ENCODE results near the gene ANKMY1. TPM values are rescaled to one million over a fixed set of nuclear protein-coding genes. Genes with fewer than 3 reads are reported as not detected.

Gene ANKMY1
- total and polyA plus RNA-seq, 2 of the 8 experiments (the other 6 are each of a cell fraction or from before 2014, with no cell fraction given): 4.5 to 4.8 TPM

DNA sequence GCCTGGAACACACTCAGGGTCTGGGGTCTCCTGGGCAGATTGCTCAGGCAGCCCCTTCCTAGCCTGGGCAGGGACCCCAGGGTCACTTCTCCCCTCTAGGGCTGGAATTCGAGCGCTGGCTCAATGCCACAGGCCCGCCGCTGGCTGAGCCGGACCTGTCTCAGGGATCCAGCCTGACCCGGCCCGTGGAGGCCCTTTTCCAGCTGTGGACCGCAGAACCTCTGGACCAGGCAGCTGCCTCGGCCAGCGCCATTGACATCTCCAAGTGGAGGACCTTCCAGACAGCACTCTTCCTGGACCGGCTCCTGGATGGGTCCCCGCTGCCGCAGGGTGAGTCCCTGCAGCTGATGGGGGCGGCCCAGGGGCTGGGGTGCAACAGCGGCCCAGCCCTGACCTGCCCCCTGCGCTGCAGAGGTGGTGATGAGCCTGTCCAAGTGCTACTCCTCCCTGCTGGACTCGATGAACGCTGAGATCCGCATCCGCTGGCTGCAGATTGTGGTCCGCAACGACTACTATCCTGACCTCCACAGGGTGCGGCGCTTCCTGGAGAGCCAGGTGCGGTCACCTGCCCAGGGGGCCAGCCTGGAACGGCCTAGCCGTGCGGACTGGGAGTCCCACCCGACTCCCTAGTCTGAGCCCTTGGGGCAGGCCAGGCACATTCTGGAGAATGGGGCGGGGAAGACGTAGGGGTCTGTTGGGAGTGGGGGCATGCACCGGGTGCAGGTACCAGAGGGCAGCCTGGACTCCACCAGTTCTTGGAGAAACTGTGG, 18.8 kb upstream of the ANKMY1 start (continued):
- TF ChIP-seq, protein P1, sequence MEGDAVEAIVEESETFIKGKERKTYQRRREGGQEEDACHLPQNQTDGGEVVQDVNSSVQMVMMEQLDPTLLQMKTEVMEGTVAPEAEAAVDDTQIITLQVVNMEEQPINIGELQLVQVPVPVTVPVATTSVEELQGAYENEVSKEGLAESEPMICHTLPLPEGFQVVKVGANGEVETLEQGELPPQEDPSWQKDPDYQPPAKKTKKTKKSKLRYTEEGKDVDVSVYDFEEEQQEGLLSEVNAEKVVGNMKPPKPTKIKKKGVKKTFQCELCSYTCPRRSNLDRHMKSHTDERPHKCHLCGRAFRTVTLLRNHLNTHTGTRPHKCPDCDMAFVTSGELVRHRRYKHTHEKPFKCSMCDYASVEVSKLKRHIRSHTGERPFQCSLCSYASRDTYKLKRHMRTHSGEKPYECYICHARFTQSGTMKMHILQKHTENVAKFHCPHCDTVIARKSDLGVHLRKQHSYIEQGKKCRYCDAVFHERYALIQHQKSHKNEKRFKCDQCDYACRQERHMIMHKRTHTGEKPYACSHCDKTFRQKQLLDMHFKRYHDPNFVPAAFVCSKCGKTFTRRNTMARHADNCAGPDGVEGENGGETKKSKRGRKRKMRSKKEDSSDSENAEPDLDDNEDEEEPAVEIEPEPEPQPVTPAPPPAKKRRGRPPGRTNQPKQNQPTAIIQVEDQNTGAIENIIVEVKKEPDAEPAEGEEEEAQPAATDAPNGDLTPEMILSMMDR (IDR thresholded peaks at IDR 0.05; ENCODE audit: control extremely low read depth in 1 of 3, insufficient read depth in 1 of 3, low read depth in 1 of 3, low read length in 3 of 3): no peak
- TF ChIP-seq TBP (IDR thresholded peaks at IDR 0.05; ENCODE audit: low read depth, low read length) (no peak), SAP30 (IDR thresholded peaks at IDR 0.05; ENCODE audit: insufficient read depth, insufficient replicate concordance, low read length) (no peak), RNF2 (IDR thresholded peaks at IDR 0.05; ENCODE audit: borderline replicate concordance, low read depth, low read length, missing control alignments, poor library complexity, severe bottlenecking) (no peak)
